Karpas-422 (cell line): ENCODE measurements around the gene MAPKAPK3. TPM values are rescaled to one million over a fixed set of nuclear protein-coding genes. Genes with fewer than 3 reads are reported as not detected.
"Not testable (repeated sequence)": the region's sequence is repeated elsewhere in the genome, so short reads cannot be mapped to it uniquely, and the experiment has no call there.

Source experiments
- DNase-seq: peaks from one replicate; pipeline ENCODE4 v3.0.0-alpha.2; 2015
- H2AFZ ChIP-seq: fragments of 200-600 bp; sonication (generic); 2 replicates; pipeline ENCODE4 v1.6.1; 2014; ENCODE audit warnings: antibody characterized with exemption, low read length, mixed read lengths
- H3K27ac ChIP-seq: fragments of 200-600 bp; sonication (generic); 2 replicates; pipeline ENCODE4 v1.5.1; 2014; ENCODE audit warnings: mild to moderate bottlenecking, low read length, moderate library complexity
- H3K27me3 ChIP-seq: fragments of 200-600 bp; sonication (generic); 2 replicates; pipeline ENCODE4 v1.6.1; 2014; ENCODE audit warnings: low read length, mixed read lengths
- H3K36me3 ChIP-seq: fragments of 200-600 bp; sonication (generic); 2 replicates; pipeline ENCODE4 v1.6.1; 2014; ENCODE audit warnings: low read length, mixed read lengths; ENCODE audit not compliant: insufficient read depth
- H3K4me1 ChIP-seq: fragments of 200-600 bp; sonication (generic); 2 replicates; pipeline ENCODE4 v1.6.1; 2014; ENCODE audit warnings: mild to moderate bottlenecking, low read length, mixed read lengths
- H3K4me2 ChIP-seq: fragments of 200-600 bp; sonication (generic); 2 replicates; pipeline ENCODE4 v1.6.1; 2014; ENCODE audit warnings: low read length, low read depth, mild to moderate bottlenecking; ENCODE audit not compliant: poor library complexity, severe bottlenecking
- H3K4me3 ChIP-seq: fragments of 200-600 bp; sonication (generic); 2 replicates; pipeline ENCODE4 v1.5.1; 2014; ENCODE audit warnings: mild to moderate bottlenecking, antibody characterized with exemption, low read length, mixed read lengths
- H3K79me2 ChIP-seq: fragments of 200-600 bp; sonication (generic); 2 replicates; pipeline ENCODE4 v1.6.1; 2014; ENCODE audit warnings: mild to moderate bottlenecking, low read length, mixed read lengths
- H3K9ac ChIP-seq: fragments of 200-600 bp; sonication (generic); 2 replicates; pipeline ENCODE4 v1.6.0; 2014; ENCODE audit warnings: low read length
- H3K9me2 ChIP-seq: fragments of 200-600 bp; sonication (generic), shearing (Covaris generic); replicated peaks from 2 replicates; pipeline ENCODE4 v1.6.0; 2014; ENCODE audit warnings: mild to moderate bottlenecking, low read length, moderate library complexity; ENCODE audit not compliant: insufficient read depth
- H3K9me3 ChIP-seq: fragments of 300-700, 200-600 bp; sonication (generic); 2 replicates; pipeline ENCODE4 v1.6.1; 2014; ENCODE audit warnings: low read length, mixed read lengths
- H4K20me1 ChIP-seq: fragments of 200-600 bp; sonication (generic); 2 replicates; pipeline ENCODE4 v1.6.1; 2014; ENCODE audit warnings: mild to moderate bottlenecking, antibody characterized with exemption, low read length, low read depth; ENCODE audit not compliant: insufficient read depth
- total RNA-seq: library from RNA; depleted of rRNA; stranded (reverse); fragments of >200 nt; shearing (Covaris generic); gene quantifications from 2 replicates; pipeline ENCODE4 v1.2.3, GENCODE V29; 2014; ENCODE audit warnings: low replicate concordance

The MAPKAPK3 gene
- total RNA-seq, 1 experiment from 2014 or later: 20.8 TPM

GRCh38 chr3:50665081-50665840, 48.3 kb downstream of the MAPKAPK3 start:
- no peaks in the 10 kb centered on the region for H3K27me3 ChIP-seq
- H3K9me3 ChIP-seq: no peaks in the 10 kb centered on the region
- H3K4me3 ChIP-seq: no peak overlapping the region
- H4K20me1 ChIP-seq: no peaks in the 10 kb centered on the region
- no peak overlapping the region for H3K9ac ChIP-seq
- H3K79me2 ChIP-seq: no peaks in the 10 kb centered on the region
- no peak for DNase-seq
- no peak overlapping the region for H2AFZ ChIP-seq
- no peak overlapping the region for H3K27ac ChIP-seq
- no peaks in the 10 kb centered on the region for H3K4me1 ChIP-seq
- no peak overlapping the region for H3K4me2 ChIP-seq
- H3K36me3 ChIP-seq: no peaks in the 10 kb centered on the region
- H3K9me2 ChIP-seq: no peaks in the 10 kb centered on the region

- H3K4me3 ChIP-seq, H3K4me1 ChIP-seq, H3K9ac ChIP-seq, H4K20me1 ChIP-seq, H3K79me2 ChIP-seq, H3K4me2 ChIP-seq, H3K9me2 ChIP-seq, H3K27ac ChIP-seq, DNase-seq, H3K9me3 ChIP-seq, H3K36me3 ChIP-seq, H3K27me3 ChIP-seq, H2AFZ ChIP-seq: not testable (repeated sequence)
These were observed 48.8 kb downstream of the MAPKAPK3 start for GRCh38 chr3:50665841-50666115.

GRCh38 chr3:50666837-50667236, 49.9 kb downstream of the MAPKAPK3 start:
- Histone ChIP-seq H4K20me1 (no peaks in the 10 kb centered on the region), H3K27me3 (no peaks in the 10 kb centered on the region), H3K9me2 (no peaks in the 10 kb centered on the region), H2AFZ (no peak overlapping the region), H3K9me3 (no peaks in the 10 kb centered on the region), H3K4me1 (no peaks in the 10 kb centered on the region), H3K4me3 (no peak overlapping the region), H3K9ac (no peak overlapping the region), H3K27ac (no peak overlapping the region), H3K4me2 (no peak overlapping the region), H3K79me2 (no peaks in the 10 kb centered on the region), H3K36me3 (no peaks in the 10 kb centered on the region)
- no peak for DNase-seq

- Histone ChIP-seq H3K9ac (no peak overlapping the region), H3K4me3 (no peak overlapping the region), H4K20me1 (no peaks in the 10 kb centered on the region), H3K27ac (no peak overlapping the region), H3K36me3 (no peaks in the 10 kb centered on the region), H3K79me2 (no peaks in the 10 kb centered on the region), H3K9me2 (no peaks in the 10 kb centered on the region), H3K4me2 (no peak overlapping the region), H3K27me3 (no peaks in the 10 kb centered on the region), H3K9me3 (no peaks in the 10 kb centered on the region), H3K4me1 (no peaks in the 10 kb centered on the region), H2AFZ (no peak overlapping the region)
- no peak for DNase-seq
These were observed 54.4 kb downstream of the MAPKAPK3 start for GRCh38 chr3:50671331-50671730.

- no peak for DNase-seq
- no peaks in the 10 kb centered on the region for H3K27me3 ChIP-seq
- no peaks in the 10 kb centered on the region for H3K4me1 ChIP-seq
- H3K36me3 ChIP-seq: no peaks in the 10 kb centered on the region
- no peaks in the 10 kb centered on the region for H4K20me1 ChIP-seq
- H3K79me2 ChIP-seq: no peaks in the 10 kb centered on the region
- no peaks in the 10 kb centered on the region for H3K9me3 ChIP-seq
- no peak overlapping the region for H3K27ac ChIP-seq
- no peak overlapping the region for H3K9ac ChIP-seq
- no peaks in the 10 kb centered on the region for H3K9me2 ChIP-seq
- no peak overlapping the region for H2AFZ ChIP-seq
- no peak overlapping the region for H3K4me3 ChIP-seq
- H3K4me2 ChIP-seq: no peak overlapping the region
These were observed 55.7 kb downstream of the MAPKAPK3 start for GRCh38 chr3:50672656-50673055.

GRCh38 chr3:50673931-50674330, 57.0 kb downstream of the MAPKAPK3 start:
- Histone ChIP-seq H2AFZ (no peak overlapping the region), H3K4me2 (no peak overlapping the region), H3K9me2 (no peaks in the 10 kb centered on the region), H3K27ac (no peak overlapping the region), H3K9ac (no peak overlapping the region), H4K20me1 (no peaks in the 10 kb centered on the region), H3K36me3 (no peaks in the 10 kb centered on the region), H3K9me3 (no peaks in the 10 kb centered on the region), H3K4me1 (no peaks in the 10 kb centered on the region), H3K27me3 (no peaks in the 10 kb centered on the region), H3K4me3 (no peak overlapping the region), H3K79me2 (no peaks in the 10 kb centered on the region)
- DNase-seq: no peak

- Histone ChIP-seq H2AFZ (no peak within 1 kb of the TSS), H3K79me2 (no peaks in the 10 kb centered on the region), H4K20me1 (no peaks in the 10 kb centered on the region), H3K27ac (no peak within 1 kb of the TSS), H3K9me2 (no peaks in the 10 kb centered on the region), H3K4me1 (no peaks in the 10 kb centered on the region), H3K9me3 (no peaks in the 10 kb centered on the region), H3K27me3 (no peaks in the 10 kb centered on the region), H3K4me3 (no peak within 1 kb of the TSS), H3K9ac (no peak within 1 kb of the TSS), H3K36me3 (no peaks in the 10 kb centered on the region), H3K4me2 (no peak within 1 kb of the TSS)
- no peak for DNase-seq
These were observed 57.6 kb downstream of the MAPKAPK3 start, which contains the start of gene DOCK3 for GRCh38 chr3:50674349-50675178. Gene DOCK3, plus strand, starts transcription at chr3:50674927. Its CDS starts 337 bp downstream, at chr3:50675264.

GRCh38 chr3:50675179-50676030, 58.5 kb downstream of the MAPKAPK3 start:
- H3K4me2 ChIP-seq: no peak overlapping the region
- no peak overlapping the region for H2AFZ ChIP-seq
- no peak overlapping the region for H3K4me3 ChIP-seq
- no peaks in the 10 kb centered on the region for H3K79me2 ChIP-seq
- no peaks in the 10 kb centered on the region for H4K20me1 ChIP-seq
- H3K9me3 ChIP-seq: no peaks in the 10 kb centered on the region
- H3K27ac ChIP-seq: no peak overlapping the region
- no peaks in the 10 kb centered on the region for H3K4me1 ChIP-seq
- no peaks in the 10 kb centered on the region for H3K9me2 ChIP-seq
- no peaks in the 10 kb centered on the region for H3K27me3 ChIP-seq
- no peak overlapping the region for H3K9ac ChIP-seq
- DNase-seq: no peak
- no peaks in the 10 kb centered on the region for H3K36me3 ChIP-seq
